Renal pelvis (tissue), 4 donors: Measurements from ENCODE around the gene PPP1R3E. TPM values are rescaled to one million over a fixed set of nuclear protein-coding genes. Genes with fewer than 3 reads are reported as not detected.

Experiments used
- DNase-seq: peaks from one replicate; pipeline ENCODE4 v3.0.0-alpha.2; 2013
- polyA plus RNA-seq, 3 donors: library from polyadenylated mRNA; unstranded; fragments of 120-200 nt; gene quantifications; one replicate each; pipeline ENCODE4 v1.2.1, GENCODE V29; 2013; ENCODE audit not compliant: insufficient read length in 3 of 3

PPP1R3E gene
- polyA plus RNA-seq, 3 donors = 20.5 to 37.2 (median 37.2) TPM

DNA sequence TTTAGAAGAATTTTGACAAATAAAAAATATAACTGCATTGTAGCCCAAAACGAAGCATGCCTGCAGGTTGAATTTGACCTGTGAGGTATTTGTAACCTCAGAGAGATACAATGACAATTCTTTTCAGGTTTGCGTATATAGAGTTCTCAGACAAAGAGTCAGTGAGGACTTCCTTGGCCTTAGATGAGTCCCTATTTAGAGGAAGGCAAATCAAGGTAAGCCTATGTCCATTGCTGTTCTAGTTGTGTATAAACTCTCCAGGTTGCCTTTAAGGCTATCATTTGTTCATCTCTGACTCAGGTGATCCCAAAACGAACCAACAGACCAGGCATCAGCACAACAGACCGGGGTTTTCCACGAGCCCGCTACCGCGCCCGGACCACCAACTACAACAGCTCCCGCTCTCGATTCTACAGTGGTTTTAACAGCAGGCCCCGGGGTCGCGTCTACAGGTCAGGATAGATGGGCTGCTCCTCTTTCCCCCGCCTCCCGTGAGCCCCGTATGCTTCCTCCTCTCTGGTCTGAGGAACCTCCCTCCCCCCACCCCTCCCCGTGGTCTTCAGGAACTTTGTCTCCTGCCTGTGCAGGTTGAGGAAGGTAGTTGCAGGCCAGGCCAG, 21.3 kb upstream of the PPP1R3E start:
- no peak for DNase-seq

DNA sequence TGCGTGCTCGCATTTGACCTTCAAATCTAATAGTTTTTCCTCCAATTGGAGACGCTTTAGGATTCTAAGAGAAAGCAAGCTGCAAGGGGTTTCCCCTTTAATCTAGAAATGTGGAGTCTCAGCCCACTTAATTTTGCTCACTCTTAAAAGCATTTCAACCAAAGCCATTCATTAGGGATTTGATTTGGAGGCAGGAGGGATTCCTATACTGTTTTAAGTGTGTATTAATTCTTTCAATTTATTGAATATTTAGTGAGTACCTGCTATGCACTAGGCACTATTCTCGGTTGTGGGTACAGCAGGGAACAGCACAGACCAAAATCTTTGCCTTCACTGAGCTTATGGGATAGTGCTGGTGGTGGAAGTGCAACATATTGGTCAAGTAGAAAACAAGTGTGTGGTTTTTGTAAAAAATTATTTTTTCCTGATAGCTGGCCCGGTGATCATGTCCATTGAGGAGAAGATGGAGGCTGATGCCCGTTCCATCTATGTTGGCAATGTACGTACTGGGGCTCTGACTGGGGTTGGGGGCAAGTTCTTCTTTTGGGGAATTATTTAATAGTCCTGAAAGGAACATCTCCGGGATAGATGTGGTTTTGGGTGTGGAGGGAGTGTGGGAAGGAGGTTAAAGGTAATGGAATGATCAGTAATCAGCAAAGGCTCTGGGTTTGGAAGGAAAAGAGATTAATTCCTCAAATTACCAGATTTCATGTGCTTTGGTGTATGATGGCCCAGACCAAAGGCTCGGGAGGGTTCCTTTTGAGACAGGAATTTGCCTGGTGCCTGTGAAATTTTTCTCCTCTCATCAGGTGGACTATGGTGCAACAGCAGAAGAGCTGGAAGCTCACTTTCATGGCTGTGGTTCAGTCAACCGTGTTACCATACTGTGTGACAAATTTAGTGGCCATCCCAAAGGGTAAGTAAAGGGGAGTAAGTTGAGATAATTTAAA, 20.2 kb upstream of the PPP1R3E start:
- no peak for DNase-seq

DNA sequence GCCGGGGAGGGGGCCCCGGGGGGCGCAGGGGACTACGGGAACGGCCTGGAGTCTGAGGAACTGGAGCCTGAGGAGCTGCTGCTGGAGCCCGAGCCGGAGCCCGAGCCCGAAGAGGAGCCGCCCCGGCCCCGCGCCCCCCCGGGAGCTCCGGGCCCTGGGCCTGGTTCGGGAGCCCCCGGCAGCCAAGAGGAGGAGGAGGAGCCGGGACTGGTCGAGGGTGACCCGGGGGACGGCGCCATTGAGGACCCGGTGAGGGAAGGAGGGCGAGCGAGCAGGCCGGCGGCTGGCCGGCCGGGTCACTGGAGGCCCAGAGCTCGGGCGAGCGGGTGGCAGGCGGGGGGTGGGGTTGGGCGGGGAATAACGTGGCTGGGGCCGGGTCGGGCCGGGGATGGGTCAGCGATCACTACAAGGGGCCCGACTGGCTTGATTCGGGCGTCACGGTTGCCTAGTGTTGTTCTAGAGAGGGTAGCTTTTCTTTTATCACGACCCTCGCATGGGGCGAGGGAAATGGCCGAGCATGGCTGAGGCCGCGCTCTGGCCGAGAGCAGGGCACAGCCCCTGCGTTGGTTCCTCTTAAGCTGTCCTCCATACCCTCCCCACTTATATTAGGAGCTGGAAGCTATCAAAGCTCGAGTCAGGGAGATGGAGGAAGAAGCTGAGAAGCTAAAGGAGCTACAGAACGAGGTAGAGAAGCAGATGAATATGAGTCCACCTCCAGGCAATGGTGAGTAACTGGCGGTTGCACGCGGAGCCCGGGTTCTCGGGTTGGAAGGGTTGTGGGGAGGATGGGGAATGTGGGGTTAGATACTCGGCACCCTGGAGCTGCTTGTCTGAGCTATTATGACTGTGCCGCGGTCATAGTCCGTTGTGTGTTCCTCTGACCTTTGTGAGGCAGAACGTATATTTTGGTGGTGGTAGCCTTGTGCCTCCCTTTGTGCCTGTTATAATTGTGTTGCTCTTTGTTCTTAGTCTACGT, 19.2 kb upstream of the PPP1R3E start:
- DNase-seq = peak; percentile 21

DNA sequence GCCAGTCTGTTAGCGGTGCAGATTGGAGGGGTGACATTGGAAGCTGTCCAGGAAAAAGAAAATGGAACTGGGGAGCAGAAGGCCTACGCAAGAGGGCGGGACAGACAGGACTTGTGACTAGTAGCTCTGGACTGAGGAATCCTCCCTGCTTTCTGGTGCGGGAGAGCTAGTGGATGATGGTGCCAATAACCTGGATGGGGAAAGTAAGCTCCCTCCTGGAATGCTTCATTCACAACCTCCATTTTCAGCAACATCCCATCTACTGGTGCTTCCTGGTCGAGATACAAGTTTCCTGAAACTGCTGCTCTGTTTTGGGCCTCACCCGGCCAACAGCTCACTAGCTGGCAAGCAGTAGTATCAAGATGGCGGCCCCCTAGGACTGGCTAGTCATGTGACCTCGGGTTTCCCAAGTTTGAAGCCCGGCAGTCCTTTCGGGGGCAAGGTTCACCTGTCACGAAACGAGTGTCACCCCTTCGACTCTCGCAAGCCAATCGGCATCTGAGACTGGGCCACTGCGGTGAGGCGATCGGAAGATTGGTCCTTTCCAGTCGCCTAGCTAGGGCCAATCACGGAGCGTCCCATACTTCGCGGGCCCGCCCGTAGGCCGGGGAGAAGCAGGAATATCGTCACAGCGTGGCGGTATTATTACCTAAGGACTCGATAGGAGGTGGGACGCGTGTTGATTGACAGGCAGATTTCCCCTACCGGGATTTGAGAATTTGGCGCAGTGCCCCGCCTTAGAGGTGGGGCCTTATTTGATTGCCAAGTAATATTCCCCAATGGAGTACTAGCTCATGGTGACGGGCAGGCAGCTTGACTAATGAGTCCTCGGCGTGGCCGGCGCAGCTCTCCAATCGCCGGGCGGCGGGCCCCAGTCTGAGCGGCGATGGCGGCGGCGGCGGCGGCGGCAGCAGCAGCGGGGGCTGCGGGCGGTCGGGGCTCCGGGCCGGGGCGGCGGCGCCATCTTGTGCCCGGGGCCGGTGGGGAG, 18.2 kb upstream of the PPP1R3E start, which contains the start of gene PABPN1:
Gene PABPN1, plus strand, starts transcription at position 874 of the 988 bp plus-strand sequence. Its CDS starts 13 bp downstream, at position 887.
- peak; percentile 100 for DNase-seq

DNA sequence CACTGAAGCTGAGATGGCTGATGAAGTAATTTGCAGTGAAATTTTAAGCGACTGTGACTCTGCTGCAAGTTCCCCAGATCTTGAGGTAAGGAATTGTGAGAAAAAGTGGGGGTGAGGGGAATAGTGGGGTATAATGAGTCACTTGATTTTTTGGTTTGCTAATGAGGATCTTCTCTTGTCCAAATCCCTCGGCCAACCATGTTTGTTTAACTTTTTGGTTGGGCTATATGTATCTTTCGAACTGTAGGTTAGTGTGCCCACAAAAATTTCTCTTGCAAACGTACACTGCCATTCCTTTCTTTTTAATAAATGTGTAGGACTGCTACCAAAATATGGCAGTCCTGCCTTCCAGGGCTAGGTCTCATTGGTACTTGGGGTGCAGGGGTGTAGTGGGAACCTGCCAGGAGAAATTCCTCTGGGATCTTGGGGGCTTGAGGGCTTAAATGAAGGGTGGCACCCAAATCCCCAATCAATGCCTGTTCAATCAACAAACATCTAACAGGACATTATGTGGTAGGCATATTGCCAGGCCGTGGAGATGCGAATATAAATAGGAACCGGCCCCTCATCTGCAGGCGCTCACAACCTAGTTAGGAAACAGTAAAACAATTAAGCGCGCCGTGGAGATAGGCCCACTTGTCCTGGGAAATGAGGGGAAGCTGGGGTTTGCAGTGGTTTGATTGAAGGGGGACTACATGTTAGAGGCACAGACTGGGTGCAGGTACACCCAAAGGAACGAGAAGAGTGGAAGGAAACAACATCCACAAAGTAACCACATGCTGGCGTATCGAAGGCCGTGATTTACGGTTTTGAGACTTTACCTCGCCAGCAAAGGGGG, 17.3 kb upstream of the PPP1R3E start:
- no peak for DNase-seq

DNA sequence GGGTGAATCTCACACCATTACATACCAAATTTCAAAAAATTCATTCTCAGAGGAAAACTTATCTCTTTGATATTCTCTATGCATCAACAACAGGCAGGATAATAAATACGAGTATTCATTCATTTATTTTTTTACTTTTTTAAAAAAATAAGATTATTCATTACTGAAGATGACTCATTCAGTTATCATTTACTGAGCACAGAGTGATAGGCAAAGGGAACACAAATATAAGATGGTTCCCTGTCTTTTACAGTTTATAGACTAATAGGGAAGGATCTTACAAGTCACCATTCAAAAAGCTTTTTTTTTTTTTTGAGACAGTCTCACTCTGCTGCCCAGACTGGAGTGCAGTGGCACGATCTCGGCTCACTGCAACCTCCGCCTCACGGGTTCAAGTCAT, 13.6 kb upstream of the PPP1R3E start:
- no peak for DNase-seq

DNA sequence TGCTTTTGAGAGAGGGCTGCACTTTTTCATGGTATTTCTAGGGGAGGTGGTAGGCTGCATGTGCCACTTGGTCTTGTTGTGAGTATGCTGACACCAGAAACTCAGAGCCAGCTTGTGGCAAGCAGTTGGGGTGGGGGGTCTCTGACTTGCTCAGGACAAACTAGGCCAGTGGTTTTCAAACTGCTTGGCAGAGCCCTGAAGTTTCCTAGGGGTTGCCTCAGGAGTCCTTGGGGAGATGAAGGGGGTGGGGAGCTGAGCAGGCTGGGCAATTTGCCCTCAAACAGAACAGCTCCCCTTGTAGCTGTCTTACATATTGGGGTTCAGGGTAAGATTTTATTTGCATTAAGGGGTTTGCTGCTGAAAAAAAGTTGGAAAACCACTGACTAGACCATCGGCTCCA, 7.9 kb upstream of the PPP1R3E start:
- no peak for DNase-seq

DNA sequence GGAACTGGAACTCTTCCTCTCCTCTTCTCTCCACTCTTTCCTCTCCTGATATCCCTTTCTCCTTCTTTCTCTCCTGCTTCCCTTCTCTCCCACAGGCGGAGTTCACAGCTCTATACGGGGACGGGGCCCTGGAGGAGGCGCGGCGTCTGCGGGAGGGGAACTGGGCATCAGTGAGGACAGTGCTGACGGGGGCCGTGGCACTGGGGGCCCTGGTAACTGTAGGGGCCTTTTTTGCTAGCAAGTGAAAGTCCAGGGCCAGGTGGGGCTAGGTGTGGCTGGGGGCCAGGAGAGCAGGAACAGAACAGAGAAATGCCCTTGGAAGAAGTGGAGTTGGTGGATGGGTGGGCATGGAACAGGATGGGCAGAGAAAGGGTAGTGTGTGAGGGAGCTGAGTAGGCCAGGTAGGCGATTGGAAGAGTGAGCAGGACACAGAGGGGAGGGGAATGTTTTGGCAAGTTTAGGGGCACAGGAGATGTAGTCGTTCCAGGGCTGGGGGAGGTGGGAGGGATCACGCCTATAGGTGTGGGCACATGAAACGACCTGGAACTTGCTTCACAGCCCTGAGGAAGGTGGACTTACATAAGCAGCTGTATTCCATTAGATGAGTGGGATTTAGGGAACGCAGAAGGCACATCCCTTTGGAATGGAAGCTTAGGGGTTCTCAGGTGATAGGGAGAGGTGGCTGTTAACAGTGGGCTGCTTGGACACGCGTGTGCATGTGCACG, 6.2 kb upstream of the PPP1R3E start:
- no peak for DNase-seq

DNA sequence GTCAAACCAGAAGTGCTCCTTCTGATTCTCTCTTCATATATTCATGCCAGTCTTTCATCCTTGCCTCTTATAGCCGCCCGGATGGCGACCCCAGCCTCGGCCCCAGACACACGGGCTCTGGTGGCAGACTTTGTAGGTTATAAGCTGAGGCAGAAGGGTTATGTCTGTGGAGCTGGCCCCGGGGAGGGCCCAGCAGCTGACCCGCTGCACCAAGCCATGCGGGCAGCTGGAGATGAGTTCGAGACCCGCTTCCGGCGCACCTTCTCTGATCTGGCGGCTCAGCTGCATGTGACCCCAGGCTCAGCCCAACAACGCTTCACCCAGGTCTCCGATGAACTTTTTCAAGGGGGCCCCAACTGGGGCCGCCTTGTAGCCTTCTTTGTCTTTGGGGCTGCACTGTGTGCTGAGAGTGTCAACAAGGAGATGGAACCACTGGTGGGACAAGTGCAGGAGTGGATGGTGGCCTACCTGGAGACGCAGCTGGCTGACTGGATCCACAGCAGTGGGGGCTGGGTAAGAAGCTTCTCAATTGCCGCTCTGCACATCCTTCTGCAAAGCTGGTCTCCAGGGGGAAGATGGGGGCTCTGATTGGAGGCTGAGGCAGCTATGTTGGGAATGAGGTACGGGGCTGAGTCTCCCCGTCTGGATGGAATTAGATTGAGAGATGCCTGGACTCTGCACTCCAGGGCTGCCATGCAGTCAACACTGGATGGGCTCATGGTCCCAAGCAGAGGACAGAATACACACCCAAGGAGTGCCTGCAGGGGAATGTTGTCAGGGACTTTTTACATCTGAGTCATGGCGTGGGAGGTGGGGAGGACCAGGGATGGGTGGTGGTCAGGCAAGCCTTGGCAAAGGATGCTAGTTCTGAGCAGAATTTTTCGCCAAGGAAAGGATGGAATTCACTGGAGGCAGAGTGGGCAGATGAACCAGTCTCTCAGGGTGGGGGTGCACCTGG, 5.3 kb upstream of the PPP1R3E start:
- no peak for DNase-seq

DNA sequence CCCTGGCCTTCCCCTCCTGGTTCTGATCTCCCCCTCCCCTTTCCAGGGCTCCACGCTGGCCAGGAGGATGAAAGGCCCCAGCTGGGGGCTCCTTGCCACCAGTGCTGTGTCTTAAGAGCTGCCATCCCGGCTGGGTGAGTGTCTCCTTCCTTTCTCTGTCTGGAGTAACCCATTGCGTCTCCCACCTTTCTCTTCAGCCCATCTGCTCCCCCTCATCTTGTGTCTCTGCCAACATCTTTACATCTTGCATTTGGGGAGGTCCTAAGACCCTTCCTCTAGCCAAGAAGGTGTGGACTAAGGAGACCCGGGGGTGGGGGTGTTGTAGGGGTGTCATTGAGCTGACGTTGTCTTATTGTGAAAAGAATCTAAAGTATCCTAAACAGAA, 4.5 kb upstream of the PPP1R3E start:
- no peak for DNase-seq

DNA sequence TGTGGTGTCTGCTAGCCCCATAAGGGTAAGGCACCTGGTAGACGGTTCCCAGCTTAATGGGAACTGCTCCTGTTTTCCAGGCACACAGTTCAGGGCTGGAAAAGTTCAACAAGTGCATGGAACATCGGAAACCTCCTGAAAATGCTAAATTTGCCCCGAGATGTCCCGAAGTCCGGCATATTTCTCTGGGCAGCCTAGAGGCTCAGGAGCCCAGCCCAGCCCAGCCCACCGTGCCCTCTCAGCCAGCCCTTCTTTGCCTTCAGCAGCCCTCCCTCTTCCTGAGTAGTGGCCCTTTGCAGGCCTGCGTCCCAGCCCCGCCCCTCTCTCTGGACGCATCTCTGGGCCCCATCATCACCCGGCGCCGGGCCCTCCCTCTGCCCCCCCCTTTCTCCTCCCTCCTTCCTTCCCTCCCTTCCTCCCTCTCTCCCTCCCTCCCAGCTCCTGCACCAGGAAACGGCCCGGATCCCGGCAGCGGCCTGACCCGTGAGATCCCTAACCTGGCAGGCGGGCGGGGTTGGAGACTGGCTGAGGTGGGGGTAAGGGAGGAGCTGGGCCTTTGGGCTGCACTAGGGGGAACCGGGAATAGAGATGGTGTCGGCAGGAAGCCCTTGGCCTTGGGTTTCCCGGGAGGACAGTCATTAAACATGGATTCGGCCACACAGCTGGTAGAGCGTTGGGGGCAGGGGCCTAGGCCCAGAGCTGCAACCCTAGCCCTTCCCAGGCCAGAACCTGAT, 3.9 kb upstream of the PPP1R3E start, which contains the start of gene BCL2L2:
Gene BCL2L2, plus strand, starts transcription at position 422 of the 734 bp plus-strand sequence. CDS start 935 bp downstream, outside the sequence.
- DNase-seq = peak; percentile 93

DNA sequence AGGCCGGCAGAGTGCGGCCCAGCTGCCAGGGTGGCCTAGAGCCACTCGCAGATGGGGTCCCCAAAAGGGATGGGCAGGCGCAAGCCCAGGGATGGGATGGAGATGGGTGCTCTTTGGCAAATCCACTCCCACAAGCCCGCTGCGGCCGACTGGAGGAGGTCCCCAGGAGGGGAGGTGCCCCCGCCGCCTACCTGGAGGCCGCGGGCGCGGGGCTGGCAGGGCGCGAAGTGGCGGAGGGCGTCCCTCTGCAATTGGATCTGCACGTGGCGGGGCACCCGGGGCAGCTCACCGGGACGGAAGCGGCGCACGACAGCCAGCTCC, 730 bp downstream of the PPP1R3E start:
- DNase-seq = no peak

DNA sequence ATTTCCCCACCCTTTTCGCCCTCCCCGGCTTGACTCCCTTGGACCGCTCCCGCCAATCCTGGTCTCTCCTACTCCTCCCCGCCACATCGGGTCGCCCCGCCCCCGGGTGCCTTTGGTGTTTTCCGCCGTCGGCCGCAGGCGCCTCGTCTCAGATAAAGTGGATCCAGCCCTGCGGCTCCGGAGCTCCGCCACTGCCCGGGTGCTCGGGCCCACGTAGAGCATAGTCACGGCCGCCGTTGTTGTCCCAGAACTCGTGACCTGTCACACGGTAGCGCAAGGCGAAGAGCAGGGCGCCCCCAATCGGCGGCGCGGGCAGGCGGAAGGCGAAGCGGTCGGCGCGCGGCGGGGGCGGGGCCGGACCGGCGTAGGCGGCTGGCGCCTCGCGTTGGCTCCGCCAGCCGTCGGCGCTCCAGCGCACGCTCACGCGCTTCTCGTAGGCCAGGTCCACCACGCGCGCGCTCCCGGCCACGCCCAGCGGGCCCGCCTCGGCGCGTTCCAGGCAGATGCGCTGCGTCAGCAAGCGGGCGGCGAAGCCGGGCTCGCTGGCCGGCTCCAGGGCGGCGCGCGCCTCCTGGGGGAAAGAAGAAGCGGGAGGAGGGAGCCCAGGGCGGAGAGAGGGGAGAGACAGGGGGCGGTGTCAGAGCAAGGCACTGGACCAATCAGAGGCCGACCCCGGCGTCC, 1.2 kb downstream of the PPP1R3E start:
- DNase-seq = peak; percentile 98

DNA sequence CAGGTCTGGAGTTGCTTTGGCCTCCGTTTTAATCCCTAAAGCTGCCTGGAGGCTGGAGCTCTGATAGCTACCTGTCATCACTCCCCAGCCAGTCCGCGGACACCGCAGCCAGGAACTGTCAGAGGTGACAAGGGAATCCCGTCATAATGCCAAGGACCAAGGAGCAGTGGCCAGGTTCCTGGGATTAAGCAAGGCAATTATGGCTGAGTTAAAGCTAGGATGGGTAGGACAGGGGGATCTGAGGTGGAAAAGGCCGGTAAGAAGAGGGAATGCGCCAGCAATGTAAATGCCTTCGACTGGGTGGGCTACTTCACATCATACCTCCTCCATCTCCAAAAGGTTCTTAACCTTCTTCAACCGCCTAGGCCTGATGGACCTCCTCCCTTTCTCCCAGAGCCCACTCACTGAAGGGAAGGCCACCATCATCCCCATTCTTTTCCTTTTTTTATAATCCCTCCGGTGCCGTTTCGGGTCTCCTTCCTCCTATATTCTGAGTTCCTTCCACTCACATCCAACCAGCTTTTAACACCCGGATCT, 1.9 kb downstream of the PPP1R3E start:
- no peak for DNase-seq

DNA sequence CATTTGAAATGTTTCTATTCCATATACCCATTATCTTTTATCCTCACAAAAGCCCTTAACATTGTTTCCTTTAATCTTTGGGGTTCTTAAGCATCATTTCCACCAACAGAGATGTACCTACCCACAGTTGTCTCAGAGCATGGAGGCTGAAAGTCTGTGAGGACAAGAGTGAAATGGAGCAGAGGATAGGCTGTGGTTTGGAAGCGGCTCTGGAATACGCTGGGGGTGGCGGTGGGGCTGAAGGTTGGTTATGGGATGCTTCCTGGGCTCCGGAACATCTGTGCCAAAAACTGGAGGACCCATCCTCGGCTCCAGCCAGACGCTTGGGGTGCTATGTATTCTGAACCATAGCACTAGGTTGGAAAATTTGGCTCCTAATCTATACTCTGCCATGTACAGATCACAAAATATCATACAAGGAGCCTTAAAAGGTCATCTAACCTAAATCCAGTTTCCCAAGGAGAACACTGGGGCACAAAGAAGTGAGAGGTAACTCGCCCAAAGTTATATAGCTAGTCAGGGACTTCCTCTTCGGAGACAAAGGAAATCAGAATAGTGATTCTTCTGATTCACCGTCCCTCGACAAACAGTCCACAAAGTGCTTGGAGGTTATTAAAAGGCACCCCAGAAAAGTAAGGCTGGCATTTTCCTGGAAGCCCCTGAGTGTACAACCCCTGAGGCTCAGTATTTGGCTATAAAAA, 2.5 kb downstream of the PPP1R3E start:
- no peak for DNase-seq
